Activated B cell treated with CpG ODN at 0.5 μM for 24 hours (primary cell): ENCODE results near the gene PXDC1. TPM values are rescaled to one million over a fixed set of nuclear protein-coding genes. Genes with fewer than 3 reads are reported as not detected.
A peak's percentile ranks its signal among the peaks of the same experiment; 100 is the strongest.

Experiments
- ATAC-seq: fragments of 200-7000 bp; cut with Tn5 transposase; one replicate; pipeline ENCODE4 v1.10.0; 2021; ENCODE audit warnings: low read depth, mild to moderate bottlenecking, moderate library complexity
- CTCF ChIA-PET: fragments of 350-600 bp; sonication (Branson Sonifier 250); formaldehyde crosslinking; loops from one replicate; lab custom pipeline; 2021; ENCODE audit warnings: antibody characterized with exemption; lab: Charles Lee
- POLR2A ChIA-PET: fragments of 350-600 bp; sonication (Branson Sonifier 250); formaldehyde crosslinking; loops from one replicate; lab custom pipeline; 2021; ENCODE audit warnings: antibody characterized with exemption; lab: Charles Lee
- DNase-seq: peaks from one replicate; pipeline ENCODE4 v3.0.0; 2022
- H3K27ac Mint-ChIP-seq: one replicate; pipeline ENCODE4 v1.8.0; 2020; ENCODE audit warnings: mixed read lengths
- H3K27me3 Mint-ChIP-seq: one replicate; pipeline ENCODE4 v1.8.0; 2021; ENCODE audit warnings: mixed read lengths
- H3K36me3 Mint-ChIP-seq: one replicate; pipeline ENCODE4 v1.8.0; 2021; ENCODE audit warnings: low read depth, mixed read lengths
- H3K4me1 Mint-ChIP-seq: one replicate; pipeline ENCODE4 v1.8.0; 2021; ENCODE audit warnings: mixed read lengths
- H3K4me3 Mint-ChIP-seq: one replicate; pipeline ENCODE4 v1.8.0; 2020; ENCODE audit warnings: mild to moderate bottlenecking, mixed read lengths
- H3K9me3 Mint-ChIP-seq: one replicate; pipeline ENCODE4 v1.8.0; 2020; ENCODE audit warnings: mixed read lengths
- intact Hi-C: fragments of 100-400 bp; cut with micrococcal nuclease; formaldehyde crosslinking; loops from one replicate; pipeline ENCODE4 v1.15.1; 2024
- total RNA-seq: library from RNA; stranded (reverse); gene quantifications from 2 replicates; pipeline ENCODE4 v1.2.3, GENCODE V29; 2022
- TF ChIP-seq, protein P1 (sequence below): fragments of 200-600 bp; IDR thresholded peaks from one replicate; pipeline ENCODE4 v1.8.0; 2022; ENCODE audit warnings: antibody characterized with exemption, mild to moderate bottlenecking

The PXDC1 gene
- total RNA-seq, 1 donor from 2014 or later, result 3.9 TPM

DNA sequence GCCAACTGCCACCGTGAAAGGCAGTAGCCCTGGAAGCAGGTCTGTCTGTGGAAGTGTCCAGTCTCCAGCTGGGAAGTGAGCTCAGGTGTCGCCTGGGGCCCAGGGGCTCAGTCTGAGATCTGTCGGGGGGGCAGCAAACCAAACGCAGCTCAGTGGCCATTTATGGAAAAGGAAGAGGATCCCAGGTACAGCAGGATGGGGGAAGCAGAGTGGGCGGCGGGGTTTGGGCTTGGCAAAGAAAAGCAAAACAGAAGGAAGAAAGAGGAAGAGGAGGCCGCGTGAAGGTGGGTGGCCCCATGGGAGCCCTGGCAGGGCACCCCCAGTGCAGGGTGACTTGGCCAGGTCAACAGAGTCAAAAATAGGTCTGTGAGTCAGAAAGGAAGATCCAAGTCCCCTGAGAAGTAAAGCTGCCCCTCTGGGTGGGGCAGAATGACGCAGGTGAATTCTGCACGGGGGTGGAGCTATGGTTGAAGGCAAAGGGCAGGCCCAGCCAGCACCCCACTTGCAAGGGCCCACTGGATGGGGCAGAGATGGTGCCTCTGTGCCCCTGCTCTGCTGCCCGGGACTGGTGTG lies 5.3 kb downstream of the PXDC1 start:
- peak; percentile 86 for ATAC-seq
- H3K27ac Mint-ChIP-seq, result peak overlapping the region; percentile 84

DNA sequence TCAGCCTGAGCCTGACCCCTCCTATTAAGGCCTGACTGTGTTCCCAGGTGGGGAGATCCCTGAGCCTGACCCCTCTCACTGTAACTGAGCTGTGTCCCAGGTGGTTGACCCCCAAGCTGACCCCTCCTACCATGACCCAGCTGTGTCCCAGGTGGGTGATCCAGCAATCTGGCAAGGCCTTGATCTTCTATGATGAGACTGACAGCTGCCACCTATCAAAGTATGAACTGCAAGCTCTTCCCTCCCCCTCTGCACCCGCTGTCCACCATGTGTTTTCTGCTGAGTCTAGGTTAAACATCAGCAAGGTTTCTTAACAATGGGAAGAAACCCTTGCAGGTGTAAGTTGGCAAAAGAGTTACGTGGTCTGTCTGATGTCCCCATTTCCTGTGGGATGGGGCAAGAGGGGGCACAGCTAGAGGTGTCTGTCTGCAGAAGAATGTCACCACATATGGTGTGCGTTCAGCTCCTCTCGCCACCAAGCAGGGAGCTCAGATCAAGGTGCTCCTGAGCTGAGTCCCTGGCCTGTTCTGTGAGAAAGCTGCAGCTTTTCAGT lies 5.9 kb downstream of the PXDC1 start:
- no peak for DNase-seq
- peak overlapping the region; percentile 84 for H3K27ac Mint-ChIP-seq
- ATAC-seq, result peak; percentile 5
- no peaks in the 10 kb centered on the region for H3K9me3 Mint-ChIP-seq
- TF ChIP-seq, protein P1, sequence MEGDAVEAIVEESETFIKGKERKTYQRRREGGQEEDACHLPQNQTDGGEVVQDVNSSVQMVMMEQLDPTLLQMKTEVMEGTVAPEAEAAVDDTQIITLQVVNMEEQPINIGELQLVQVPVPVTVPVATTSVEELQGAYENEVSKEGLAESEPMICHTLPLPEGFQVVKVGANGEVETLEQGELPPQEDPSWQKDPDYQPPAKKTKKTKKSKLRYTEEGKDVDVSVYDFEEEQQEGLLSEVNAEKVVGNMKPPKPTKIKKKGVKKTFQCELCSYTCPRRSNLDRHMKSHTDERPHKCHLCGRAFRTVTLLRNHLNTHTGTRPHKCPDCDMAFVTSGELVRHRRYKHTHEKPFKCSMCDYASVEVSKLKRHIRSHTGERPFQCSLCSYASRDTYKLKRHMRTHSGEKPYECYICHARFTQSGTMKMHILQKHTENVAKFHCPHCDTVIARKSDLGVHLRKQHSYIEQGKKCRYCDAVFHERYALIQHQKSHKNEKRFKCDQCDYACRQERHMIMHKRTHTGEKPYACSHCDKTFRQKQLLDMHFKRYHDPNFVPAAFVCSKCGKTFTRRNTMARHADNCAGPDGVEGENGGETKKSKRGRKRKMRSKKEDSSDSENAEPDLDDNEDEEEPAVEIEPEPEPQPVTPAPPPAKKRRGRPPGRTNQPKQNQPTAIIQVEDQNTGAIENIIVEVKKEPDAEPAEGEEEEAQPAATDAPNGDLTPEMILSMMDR, result no peak
- no peaks in the 10 kb centered on the region for H3K27me3 Mint-ChIP-seq
- CTCF ChIA-PET, result interaction anchor here (0.8 to 2.1 kb wide), 11 partner anchors 13 to 409 kb away, joined by 3 to 21 read pairs (median 6); partner anchors contain the start of gene FAM50B
- peaks cover 74% of the 10 kb centered on the region for H3K4me1 Mint-ChIP-seq
- intact Hi-C loops, result loop anchor here (1.0 to 10.0 kb wide), 9 partner anchors 59 to 1257 kb away; partner anchors contain the start of genes ECI2, FAM50B, RIPK1 and RPP40
- peak overlapping the region; percentile 70 for H3K4me3 Mint-ChIP-seq
- POLR2A ChIA-PET, result interaction anchor here (0.5 to 4.0 kb wide), 13 partner anchors 10 to 408 kb away, joined by 3 to 24 read pairs (median 10); partner anchors contain the start of gene FAM50B
- H3K36me3 Mint-ChIP-seq, result no peaks in the 10 kb centered on the region

More for the DNA sequence above, 5.3 kb downstream of the PXDC1 start:
- TF ChIP-seq, protein P1, result no peak
- Mint-ChIP-seq H3K36me3 (no peaks in the 10 kb centered on the region), H3K27me3 (no peaks in the 10 kb centered on the region), H3K4me3 (peak overlapping the region; percentile 70), H3K9me3 (no peaks in the 10 kb centered on the region), H3K4me1 (peaks cover 74% of the 10 kb centered on the region)
- intact Hi-C loops, result loop anchor here (1.0 to 10.0 kb wide), 9 partner anchors 58 to 1256 kb away; partner anchors contain the start of genes ECI2, FAM50B, RIPK1 and RPP40
- DNase-seq, result peak; percentile 74
- CTCF ChIA-PET, result interaction anchor here (0.7 to 2.1 kb wide), 11 partner anchors 12 to 409 kb away, joined by 3 to 21 read pairs (median 6); partner anchors contain the start of gene FAM50B
- POLR2A ChIA-PET, result interaction anchor here (0.7 to 4.0 kb wide), 13 partner anchors 10 to 407 kb away, joined by 3 to 24 read pairs (median 7); partner anchors contain the start of gene FAM50B

DNA sequence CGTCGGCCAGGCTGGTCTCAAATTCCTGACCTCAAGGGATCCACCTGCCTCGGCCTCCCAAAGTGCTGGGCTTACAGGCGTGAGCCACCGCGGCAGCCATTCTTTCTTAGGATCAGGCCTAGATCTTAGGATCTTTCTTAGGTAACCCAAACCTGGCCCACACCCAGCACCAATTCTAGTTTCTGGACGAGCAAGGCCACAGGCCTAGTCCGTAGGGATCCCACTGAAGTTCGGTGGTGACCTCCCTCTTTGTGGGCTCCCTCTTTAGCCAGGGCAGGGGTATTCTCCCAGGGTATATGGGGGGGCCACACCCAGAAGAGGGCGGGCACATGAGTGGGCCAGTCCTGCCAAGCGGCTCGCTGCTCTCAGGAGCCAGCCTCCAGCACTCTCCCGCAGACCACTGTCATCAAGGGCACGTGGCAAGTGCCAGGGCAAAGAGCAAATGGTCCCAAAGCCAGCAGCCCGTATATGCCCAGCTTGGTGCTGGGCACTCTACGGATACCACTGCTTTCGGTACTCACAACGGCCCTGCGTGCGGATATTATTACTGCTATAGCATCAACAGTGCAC lies 6.5 kb downstream of the PXDC1 start:
- peaks cover 71% of the 10 kb centered on the region for H3K4me1 Mint-ChIP-seq

DNA sequence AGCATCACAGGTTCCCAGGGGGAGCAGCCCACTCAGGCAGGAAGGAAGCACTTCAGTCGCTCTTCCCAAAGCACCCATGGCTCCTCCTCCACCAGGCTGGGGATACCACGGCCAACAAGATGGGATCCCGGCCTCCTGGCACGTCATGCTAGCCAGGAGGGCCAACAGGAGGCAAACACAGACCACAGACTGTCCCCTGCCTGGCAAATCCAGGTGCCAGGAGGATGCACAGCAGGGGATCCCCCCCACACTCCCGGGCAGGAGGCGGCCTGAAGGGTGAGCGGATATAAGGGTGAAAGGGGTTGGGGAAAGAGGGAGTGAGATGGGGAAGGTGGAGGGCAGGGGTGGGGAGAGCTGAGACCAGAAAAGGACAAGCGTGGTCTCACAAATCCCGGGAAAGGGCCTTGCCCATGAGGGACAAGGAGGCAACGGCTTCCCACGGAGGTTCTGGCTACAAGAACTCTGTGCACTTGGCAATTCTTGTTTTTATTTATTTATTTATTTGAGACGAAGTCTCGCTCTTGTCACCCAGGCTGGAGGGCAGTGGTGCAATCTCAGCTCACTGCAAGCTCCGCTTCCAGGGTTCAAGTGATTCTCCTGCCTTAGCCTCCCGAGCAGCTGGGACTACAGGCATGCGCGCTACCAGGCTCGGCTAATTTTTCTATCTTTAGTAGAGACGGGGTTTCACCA lies 7.2 kb downstream of the PXDC1 start:
- TF ChIP-seq, protein P1, result no peak
- ChIA-PET CTCF (interaction anchor here (0.6 to 4.3 kb wide), 8 partner anchors 104 to 871 kb away, joined by 3 to 38 read pairs (median 6); partner anchors contain the start of gene FAM50B), POLR2A (interaction anchor here (0.6 to 2.1 kb wide), 2 partner anchors 8 to 277 kb away, joined by 3 to 9 read pairs; a partner anchor contains a TSS)
- no peaks in the 10 kb centered on the region for H3K9me3 Mint-ChIP-seq
- intact Hi-C loops, result loop anchor here (5.0 to 10.0 kb wide), 2 partner anchors 1190 to 1658 kb away; no protein-coding TSS in a partner anchor
- H3K27ac Mint-ChIP-seq, result no peak overlapping the region
- no peaks in the 10 kb centered on the region for H3K36me3 Mint-ChIP-seq
- no peak overlapping the region for H3K4me3 Mint-ChIP-seq
- ATAC-seq (no peak), DNase-seq (peak; percentile 10)
- peaks cover 65% of the 10 kb centered on the region for H3K4me1 Mint-ChIP-seq
- H3K27me3 Mint-ChIP-seq, result no peaks in the 10 kb centered on the region

More for the DNA sequence above, 6.5 kb downstream of the PXDC1 start:
- TF ChIP-seq, protein P1, result no peak
- no peak for DNase-seq
- intact Hi-C loops, result loop anchor here (5.0 to 10.0 kb wide), 5 partner anchors 588 to 1657 kb away; partner anchors contain the start of genes RIPK1, RPP40 and TUBB2A
- H3K4me3 Mint-ChIP-seq, result no peak overlapping the region
- no peaks in the 10 kb centered on the region for H3K36me3 Mint-ChIP-seq
- ATAC-seq, result no peak
- H3K9me3 Mint-ChIP-seq, result no peaks in the 10 kb centered on the region
- CTCF ChIA-PET, result interaction anchor here (0.6 to 4.3 kb wide), 12 partner anchors 14 to 870 kb away, joined by 3 to 38 read pairs (median 6); no protein-coding TSS in a partner anchor
- POLR2A ChIA-PET, result interaction anchor here (0.6 to 4.0 kb wide), 7 partner anchors 11 to 409 kb away, joined by 3 to 24 read pairs (median 12); partner anchors contain the start of gene FAM50B
- H3K27me3 Mint-ChIP-seq, result no peaks in the 10 kb centered on the region
- no peak overlapping the region for H3K27ac Mint-ChIP-seq
